Stimulated activated CD4-positive, alpha-beta T cell treated with anti-CD3 and anti-CD28 coated beads, Interleukin-4, amount 100 ng/mL, for 1 hour (primary cell): Measurements from ENCODE around the gene BOLL.
"Not testable (repeated sequence)": the region's sequence is repeated elsewhere in the genome, so short reads cannot be mapped to it uniquely, and the experiment has no call there.

Experiments
- DNase-seq: peaks from one replicate; pipeline ENCODE4 v3.0.0-alpha.2; 2020

The BOLL gene, protein sequence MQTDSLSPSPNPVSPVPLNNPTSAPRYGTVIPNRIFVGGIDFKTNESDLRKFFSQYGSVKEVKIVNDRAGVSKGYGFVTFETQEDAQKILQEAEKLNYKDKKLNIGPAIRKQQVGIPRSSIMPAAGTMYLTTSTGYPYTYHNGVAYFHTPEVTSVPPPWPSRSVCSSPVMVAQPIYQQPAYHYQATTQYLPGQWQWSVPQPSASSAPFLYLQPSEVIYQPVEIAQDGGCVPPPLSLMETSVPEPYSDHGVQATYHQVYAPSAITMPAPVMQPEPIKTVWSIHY

DNA sequence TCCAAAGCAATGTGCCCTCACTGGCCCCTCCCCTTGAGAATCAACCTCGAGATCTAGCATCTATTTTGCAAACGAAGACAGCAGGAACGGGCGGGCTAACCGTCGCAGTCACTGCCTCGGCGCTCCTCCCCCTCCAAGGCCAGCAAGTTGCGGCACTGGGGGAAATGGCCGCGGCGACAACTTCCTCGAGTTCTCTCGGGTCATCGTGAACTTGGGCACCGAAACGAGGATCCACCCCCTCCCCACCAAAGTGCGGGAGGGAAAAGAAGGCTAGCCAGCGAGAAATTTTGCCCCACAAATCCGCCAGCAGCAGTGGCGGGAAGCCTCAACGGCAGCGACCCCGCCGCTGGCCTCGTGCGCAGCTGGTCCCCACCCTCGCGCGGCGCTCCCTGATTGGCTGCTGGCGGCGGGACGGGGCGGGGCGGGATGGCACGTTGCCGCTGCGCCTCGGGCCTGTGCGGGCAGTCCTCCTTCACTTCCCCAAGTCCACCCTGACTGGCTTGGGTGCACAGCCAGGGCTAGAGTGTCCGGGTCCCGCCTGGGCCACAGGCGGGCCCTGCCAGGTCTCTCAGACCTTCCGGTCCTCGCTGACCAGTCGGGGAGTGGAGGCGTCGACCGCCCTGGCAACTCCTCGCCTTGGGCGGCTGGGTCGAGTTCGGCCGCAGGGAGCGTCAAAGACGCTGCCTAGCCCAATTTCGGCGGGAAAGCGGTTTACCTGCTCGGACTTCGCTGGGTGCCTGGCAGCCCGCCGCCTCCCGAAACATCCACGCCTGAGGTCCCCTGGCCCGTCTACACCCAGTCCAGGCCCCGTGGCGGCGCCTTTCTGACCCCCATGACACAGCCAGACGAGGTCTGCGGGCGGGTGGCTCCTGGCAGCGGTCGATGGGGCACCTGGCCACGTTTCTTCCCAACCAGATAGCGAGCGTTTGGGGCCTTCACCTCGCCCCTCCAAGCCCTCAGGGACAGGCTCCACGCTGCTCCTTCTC lies at the start of gene BOLL:
Gene BOLL (minus strand): TSS at position 364 of the 986 bp plus-strand sequence. CDS start 3,469 bp downstream, outside the sequence.
- DNase-seq, result no peak

DNA sequence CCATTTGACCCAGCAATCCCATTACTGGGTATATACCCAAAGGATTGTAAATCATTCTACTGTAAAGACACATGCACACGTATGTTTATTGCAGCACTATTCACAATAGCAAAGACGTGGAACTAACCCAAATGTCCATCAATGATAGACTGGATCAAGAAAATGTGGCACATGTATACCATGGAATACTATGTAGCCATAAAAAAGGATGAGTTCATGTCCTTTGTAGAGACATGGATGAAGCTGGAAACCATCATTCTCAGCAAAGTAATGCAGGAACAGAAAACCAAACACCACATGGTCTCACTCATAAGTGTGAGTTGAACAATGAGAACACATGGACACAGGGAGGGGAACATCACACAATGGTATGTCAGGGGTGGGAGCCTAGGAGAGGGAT lies 49.7 kb upstream of the BOLL start:
- not testable (repeated sequence) for DNase-seq

DNA sequence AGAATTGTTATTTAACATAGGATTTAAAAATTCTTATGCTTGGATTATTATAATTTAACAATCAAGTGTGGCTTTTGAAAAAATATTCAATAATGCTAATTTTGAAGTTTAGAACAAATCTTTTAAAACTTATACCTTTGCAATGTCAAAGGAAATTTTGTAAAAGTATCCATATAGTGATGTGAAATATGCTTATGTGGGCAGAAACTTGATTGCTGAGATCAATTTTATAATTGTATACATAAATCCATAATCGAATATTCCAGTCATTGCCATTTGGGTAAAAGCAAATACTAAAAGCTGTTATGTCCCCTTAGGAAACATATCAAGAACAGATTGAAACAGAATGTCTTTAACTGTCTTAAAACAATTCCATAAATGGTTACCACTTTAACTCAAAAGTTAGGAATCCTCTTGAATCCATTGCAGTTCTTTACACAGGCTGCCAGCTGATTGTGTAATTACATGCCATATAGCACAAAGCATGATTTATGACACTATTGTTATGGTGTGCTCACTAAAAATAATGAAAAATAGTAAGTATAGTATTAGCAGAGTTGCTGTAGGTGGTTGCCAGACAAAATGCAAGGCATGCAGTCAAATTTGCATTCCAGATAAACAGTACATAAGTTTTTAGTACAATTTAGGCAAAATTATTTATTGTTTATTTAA lies 43.5 kb upstream of the BOLL start:
- no peak for DNase-seq

DNA sequence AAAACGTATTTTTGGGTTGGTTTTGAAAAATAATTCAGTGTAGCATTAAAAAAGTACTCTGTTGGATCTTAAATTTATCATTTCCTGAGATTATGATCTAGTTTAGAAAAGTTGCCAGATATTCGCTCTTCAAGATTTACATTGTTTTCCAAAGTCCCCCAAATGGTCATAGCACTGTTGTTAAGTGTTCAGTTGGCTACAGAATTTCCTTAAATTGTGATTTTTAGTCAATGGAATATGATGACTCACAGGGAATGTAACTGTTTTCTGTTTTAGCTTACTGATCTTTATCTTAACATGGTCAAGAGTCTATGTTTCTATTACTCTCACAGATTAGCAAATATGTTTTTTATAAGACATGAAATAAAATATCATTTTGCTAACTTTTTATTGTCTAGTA lies 42.5 kb upstream of the BOLL start:
- no peak for DNase-seq

DNA sequence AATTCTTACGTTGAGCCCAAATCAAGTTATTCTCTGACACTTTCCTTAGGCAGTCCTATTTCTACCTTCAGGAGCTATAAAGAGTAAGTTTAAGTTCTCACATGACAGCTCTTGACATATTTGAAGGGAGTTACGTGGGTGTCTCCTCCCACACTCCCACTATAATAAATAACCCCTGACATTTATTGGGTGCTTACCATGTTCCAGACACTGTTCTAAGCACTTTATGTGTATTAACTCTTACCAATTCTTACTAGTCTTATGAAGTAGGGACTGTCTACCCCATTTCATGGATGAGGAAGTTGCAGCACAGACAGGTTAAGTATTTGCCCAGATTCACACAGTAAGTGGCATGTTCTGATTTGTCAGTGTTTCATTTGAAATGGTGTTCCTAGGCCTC lies 37.2 kb upstream of the BOLL start:
- DNase-seq, result no peak

DNA sequence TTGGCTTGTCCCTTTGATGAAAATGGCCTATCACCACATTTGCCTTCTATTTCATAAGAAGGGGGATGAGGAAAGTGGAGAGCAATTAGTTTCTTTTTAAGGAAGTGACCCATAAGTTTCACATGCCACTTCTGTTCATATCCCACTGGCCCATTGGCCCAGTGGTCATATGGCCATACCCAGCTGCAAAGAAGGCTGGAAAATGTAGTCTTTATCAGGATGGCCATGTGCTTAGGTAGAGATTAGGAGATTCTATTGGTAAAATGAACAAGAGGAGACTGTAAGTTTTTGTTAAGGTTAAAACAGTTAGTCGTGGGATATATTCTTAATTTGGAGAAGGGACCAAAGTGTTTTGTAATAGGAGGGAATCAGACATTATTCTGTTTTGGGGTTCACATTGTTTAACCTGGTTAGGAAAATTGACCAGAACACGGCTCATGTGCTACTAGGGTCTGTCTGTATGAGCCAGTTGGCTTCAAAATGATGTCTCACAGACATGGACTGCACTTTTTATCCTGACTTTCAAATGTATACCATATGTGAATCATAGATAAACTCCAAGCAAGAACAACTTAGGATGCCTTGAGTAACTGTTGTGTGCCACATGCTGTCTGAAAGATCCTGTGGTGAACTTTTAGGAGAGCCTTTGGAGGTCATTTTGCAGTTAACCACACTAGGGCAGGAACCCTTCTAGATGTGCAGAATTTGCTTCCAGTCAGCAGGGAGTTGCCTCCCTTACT lies 36.6 kb upstream of the BOLL start:
- no peak for DNase-seq

DNA sequence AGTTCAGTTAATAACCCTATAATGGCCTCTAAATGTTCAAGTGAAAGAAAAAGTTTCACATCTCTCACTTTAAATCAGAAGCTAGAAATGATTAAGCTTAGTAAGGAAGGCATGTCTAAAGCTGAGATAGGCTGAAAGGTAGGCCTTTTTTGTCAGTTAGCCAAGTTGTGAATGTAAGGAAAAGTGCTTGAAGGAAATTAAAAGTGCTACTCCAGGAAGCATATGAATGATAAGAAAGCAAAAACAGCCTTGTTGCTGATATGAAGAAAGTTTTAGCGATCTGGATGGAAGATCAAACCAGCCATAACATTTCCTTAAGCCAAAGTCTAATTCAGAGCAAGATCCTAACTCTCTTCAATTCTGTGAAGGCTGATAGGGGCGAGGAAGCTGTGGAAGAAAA lies 29.4 kb upstream of the BOLL start:
- no peak for DNase-seq

DNA sequence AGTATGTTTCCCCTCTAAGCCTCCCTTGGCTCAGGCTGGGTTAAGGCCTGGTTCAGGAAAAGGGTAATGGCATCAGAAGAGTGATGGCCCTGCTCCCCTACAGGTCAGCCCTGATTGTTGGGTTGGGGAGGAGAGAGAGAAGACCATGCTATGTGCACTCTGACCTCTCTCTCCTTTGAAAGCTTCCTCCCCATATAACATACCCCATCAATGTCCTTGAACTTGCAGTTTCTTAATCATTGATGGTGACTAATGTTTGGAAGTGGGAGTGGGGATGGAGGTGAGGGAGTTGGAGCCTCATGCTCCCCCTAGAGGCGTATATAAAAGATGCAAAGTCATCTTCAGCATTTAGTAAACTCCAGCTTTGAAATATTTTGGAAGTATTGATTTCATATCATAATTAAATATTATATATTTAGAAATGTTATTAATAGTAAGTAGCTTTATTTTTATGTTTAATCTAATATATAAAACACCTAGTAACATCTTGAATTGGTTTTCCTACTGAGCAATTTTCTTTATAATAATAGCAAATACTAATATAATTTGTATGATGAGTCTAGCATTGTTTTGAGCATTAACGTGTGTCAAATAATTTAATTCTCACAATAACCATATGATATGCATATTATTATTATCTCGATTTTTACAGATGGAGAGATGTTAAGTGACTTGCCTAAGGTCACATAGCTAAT lies 28.1 kb upstream of the BOLL start:
- no peak for DNase-seq

DNA sequence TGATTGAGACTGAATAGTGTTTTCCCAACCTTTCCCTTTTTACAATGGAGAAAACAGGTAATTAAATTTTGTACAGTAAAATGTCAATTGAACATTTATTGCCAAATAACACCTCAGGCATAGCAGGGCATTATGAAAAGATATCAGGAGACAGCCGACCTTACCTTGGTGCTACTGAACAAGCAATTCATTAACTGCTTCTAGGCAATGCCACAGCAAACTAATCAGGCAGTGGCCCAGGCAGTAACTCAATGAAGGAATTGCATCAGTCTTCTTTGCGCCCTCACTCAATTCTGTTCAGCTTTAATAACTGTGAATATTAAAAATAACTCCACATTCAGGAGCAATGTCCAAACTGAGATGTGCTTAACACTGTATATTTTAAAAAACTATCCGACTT lies 25.4 kb upstream of the BOLL start:
- no peak for DNase-seq

DNA sequence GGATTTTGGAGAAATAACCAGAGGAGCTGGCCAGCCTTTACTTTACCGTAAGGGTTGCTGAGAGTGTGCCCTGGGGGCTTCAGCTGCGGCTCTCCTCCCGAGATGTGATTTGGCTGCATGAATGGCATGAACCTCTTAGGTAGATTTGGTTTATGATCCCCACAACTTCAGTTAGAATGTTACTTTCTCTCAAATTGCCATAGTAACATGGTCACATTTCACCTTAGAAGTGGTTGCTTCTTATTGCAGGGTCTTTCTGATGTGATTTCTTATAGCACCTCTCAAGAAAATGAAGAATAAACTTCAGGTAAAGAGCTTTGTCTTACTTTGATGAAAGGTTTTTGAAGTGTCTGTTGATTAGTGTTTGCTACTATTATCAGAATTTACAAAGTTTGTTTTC lies 24.9 kb upstream of the BOLL start:
- DNase-seq, result no peak

DNA sequence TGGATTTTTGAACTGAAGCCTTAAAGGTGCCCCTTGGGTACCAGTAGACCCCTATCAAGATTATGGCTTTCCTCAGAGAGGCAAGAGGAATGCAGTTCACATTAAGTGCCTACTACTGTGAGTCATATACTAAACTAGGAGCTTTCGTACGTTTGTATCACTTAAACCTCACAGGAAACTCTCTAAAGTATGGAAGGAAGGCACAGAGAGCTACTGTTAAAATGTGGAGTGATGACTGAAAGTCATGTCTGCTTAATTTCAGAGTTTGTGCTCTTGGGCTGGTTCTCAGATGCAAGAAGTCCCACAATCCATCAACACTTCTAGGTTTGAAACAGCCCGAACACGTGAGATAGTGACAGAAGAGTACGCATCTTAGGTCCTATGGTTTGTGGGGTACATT lies 23.9 kb upstream of the BOLL start:
- no peak for DNase-seq

DNA sequence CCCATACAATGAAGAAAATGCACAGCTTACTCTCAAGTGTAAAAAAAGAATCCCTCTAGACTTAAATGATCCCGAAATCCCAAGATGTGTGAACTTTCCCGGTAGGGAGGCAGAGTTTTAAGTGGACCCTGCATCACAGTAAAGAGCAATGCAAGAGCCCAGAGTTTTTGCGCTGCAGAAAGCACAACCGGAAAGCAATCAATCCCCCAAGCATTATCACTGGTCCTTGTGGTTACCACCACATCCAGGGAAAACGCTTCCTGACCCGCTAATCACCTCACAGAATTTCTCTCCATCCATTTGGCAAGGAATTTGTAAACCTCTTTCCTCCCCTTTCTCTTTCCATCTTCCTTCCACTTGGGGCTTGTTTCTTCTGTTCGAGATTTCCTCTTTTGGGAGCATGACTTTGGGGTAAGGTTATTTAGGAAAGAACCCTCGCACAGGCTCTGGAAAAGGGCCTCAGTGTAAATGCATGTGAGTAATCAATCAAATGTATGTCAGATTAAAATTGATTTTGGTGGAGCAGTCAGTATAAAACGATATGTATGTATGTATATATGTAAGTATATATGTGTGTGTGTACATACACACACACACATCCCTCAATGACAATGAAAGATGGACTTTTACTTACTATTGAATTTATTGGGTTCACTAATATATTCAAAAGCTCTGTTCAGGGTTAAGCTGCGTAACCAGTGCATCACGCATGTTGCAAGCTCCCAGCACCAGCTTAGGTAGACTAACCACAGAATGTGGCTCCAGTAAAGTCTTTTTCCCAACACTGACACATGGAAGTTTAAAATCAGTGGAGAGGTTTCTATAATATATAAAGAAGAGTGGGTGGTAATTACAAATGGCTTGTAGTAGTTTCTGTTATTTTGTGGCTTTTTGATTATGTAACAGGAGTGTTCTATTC lies 20.9 kb upstream of the BOLL start:
- no peak for DNase-seq

DNA sequence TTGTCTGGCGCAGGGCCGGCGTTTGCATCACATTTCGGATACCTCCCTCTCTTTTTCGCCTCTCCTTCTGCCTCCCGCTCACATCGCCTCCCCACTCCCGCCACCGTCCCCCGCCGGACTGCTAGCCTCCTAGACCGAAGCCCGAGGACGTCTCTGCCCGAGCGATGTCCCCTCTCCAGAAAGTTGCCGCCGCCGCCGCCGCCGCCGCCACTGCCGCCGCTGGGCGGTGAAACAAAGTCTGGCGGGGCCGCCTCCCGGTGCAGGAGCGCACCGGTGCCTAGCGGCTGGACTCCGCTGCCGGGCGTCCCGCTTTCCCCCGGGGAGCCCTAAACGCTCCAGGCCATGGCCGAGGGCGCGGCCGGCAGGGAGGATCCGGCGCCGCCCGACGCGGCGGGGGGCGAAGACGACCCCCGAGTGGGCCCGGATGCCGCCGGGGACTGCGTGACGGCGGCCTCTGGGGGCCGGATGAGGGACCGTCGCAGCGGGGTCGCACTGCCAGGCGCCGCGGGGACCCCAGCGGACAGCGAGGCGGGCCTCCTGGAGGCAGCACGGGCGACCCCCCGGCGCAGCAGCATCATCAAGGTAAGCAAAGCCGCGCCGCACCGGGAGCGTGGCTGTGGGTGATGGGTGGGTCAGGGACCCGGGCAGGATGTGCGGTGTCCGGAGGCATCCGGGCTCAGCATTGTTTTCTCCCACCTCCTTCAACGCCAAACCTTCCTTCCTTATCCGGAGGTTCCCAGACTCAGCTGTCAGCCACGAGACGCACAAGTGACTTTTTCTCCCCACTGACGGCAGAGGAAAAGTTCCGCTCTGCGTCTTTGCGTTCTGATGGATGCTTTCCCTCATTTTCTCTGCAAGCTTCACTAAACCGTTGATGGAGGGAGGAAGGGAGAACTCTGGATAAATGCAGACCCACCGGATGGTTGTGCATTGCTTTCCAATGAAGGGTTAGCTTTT lies 19.9 kb upstream of the BOLL start:
- peak; percentile 47 for DNase-seq

DNA sequence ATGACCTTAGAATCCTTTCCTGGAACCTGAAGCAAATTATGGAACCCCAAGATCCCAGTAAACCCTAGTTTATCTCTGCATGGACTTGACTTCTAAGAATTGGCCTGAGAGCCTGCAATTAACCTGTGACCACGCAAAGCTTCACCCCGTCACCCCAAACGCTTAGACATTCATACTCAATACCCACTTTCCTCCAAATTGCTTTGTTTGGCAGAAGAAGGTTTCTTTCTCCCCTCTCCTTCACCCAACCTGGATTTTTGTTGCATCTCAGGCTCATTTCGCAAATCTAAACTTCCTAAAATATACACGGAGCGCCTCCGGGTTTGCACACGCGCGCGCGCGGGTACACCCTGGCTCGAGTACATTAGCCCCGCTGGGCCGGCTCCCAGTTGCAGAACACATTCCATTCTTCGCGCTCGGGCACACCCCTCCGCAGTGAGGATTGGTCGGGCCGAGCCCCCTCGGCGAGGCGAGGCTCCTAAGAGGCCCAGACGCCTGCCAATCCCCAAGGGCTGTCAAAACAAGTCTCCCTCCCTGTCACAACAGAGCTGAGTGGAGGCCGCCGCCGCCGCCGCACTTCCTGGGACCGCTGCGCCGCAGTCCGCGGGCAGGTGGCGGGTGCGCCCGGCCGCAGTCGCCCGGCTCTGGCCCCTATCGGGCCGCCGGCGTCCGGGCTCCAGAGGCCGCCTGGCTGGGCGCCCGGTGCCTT lies 19.1 kb upstream of the BOLL start, which contains the start of gene PLCL1:
Gene PLCL1 (plus strand): TSS at position 545 of the 709 bp plus-strand sequence.
- peak; percentile 88 for DNase-seq

DNA sequence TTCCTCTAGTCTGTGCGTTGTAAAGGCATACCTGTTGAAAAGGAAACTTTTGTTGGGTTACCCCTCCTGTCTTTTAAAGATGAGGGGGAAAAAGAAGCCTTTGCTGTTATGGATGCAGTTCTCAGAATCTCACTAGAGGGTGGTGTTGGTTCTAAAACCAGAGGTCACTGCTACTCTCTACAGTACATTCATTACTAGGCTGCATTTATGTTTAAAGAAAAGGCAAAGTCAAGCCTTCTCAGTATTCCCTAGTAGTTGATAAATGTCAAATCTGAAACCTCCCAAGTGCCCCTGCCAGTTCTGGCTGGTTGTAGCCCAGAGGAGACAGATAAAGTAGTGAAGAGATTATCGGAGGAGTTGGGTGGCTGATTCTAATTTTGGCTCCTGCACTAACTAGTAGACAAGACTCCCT lies 17.9 kb upstream of the BOLL start:
- DNase-seq, result no peak

DNA sequence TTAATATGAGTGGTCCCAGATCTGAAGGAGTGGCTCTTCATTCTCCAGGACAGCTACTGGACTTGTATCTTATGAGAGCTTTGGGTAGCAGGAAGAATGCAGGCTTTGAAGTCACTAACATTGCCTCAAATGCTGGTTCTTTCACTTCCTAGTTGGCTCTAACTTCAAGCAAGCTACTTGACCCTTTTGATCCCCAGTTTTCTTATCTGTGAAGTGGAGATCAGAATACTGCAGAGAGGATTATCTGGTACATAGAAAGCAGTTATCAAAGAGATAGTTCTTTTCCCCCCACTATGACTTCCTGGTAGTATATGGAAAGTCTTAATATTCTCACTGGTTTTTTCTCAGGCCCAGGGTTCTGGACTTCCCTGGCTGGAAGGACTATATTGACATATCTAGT lies 15.9 kb upstream of the BOLL start:
- no peak for DNase-seq

DNA sequence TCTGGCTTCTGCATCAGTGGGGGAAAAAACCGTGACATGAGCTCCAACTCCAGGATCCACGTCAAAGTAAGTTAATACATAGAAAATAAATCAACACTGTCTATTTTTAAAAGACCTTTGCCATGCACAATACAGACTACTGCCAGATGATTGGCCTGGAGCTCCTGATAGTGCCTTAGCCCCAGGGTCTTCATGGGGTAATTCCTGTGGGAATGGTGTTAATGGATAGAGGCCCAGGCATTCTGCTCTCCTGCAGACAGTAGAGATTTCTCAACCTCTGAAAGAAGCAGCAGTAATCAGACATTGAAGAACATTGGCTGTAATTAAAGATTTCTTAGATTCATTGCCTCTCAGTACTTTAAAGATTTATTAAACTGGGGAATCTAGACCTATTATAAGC lies 15.0 kb upstream of the BOLL start:
- no peak for DNase-seq

DNA sequence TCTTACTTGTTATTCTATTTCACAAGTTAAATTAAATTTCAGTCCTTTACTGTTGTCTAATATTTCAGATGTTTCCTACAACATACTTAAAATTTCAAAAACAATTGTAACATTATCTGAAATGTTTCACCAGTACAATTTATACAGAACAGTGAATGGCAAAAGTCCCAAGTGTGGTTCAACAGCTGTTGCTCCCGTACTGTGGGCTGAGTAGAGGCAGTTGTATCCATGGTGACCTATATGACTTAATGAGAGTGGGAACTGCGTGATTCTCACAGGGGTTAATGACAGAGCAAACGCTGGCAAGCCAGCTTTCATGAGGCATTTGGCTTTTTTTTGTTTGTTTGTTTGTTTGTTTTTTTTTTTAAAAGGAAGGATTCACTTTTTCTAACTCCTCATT lies 13.9 kb upstream of the BOLL start:
- DNase-seq, result no peak

DNA sequence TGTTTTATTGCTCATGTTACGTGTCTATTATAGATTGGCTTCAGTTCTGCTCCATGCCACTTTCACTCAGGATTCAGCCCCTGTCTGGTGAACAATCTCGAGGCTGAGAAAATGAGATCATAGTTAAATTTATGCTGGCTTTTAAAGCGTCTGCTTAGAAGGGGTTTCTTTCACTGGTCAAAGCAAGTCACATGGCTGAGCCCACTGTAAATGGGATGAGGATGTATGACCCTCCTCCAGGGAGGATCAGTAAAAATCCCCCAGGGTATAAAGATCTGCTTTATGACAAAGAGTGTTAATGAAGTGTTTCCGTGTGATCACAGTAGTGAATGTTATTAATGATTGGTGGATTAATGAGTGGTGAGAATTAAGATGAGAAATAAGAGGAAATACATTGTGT lies 13.1 kb upstream of the BOLL start:
- DNase-seq, result no peak
